CD8-positive, alpha-beta memory T cell (primary cell): ENCODE data around the gene EVA1B. TPM values are rescaled to one million over a fixed set of nuclear protein-coding genes. Genes with fewer than 3 reads are reported as not detected.

Experiments
- CTCF ChIA-PET: fragments of 350-600 bp; sonication (Branson Sonifier 250); formaldehyde crosslinking; loops from one replicate; lab custom pipeline; 2021; ENCODE audit warnings: antibody characterized with exemption; lab: Charles Lee
- POLR2A ChIA-PET: fragments of 350-600 bp; sonication (Branson Sonifier 250); formaldehyde crosslinking; loops from one replicate; lab custom pipeline; 2021; ENCODE audit warnings: antibody characterized with exemption; lab: Charles Lee
- DNase-seq, 5 donors: peaks; one replicate each; pipeline versions ENCODE4 v3.0.0 to v3.0.0-alpha.2; 2020 to 2022; ENCODE audit warnings: mixed read lengths in 1 of 5
- H3K27ac ChIP-seq: one replicate; pipeline ENCODE4 v1.7.0; 2013; ENCODE audit warnings: low read depth, mild to moderate bottlenecking, low read length, moderate library complexity
- H3K27me3 ChIP-seq: 2 replicates; pipeline ENCODE4 v1.7.0; 2013; ENCODE audit warnings: low read length, mild to moderate bottlenecking; ENCODE audit not compliant: insufficient read depth, poor library complexity, severe bottlenecking
- H3K36me3 ChIP-seq: 2 replicates; pipeline ENCODE4 v1.7.0; 2013; ENCODE audit warnings: mild to moderate bottlenecking, low read length, moderate library complexity; ENCODE audit not compliant: insufficient read depth
- H3K4me1 ChIP-seq: 2 replicates; pipeline ENCODE4 v1.7.0; 2013; ENCODE audit warnings: mild to moderate bottlenecking, low read length, moderate library complexity; ENCODE audit not compliant: insufficient read depth
- H3K4me3 ChIP-seq: 2 replicates; pipeline ENCODE4 v1.7.0; 2013; ENCODE audit warnings: mild to moderate bottlenecking, low read length
- H3K9me3 ChIP-seq: 2 replicates; pipeline ENCODE4 v1.7.0; 2013; ENCODE audit warnings: mild to moderate bottlenecking, low read length
- H3K27ac Mint-ChIP-seq, 8 donors: one replicate each; pipeline ENCODE4 v1.8.0; 2020 to 2021; ENCODE audit warnings: mixed read lengths in 8 of 8, mild to moderate bottlenecking in 6 of 8, inconsistent platforms in 3 of 8, moderate library complexity in 3 of 8
- H3K27me3 Mint-ChIP-seq, 2 donors: one replicate each; pipeline ENCODE4 v1.8.0; 2020 to 2021; ENCODE audit warnings: mixed read lengths in 2 of 2, mild to moderate bottlenecking in 1 of 2, moderate library complexity in 1 of 2
- H3K36me3 Mint-ChIP-seq, 3 donors: one replicate each; pipeline ENCODE4 v1.8.0; 2020 to 2021; ENCODE audit warnings: mixed read lengths in 3 of 3, inconsistent platforms in 1 of 3, mild to moderate bottlenecking in 1 of 3
- H3K4me1 Mint-ChIP-seq, 3 donors: one replicate each; pipeline ENCODE4 v1.8.0; 2020 to 2021; ENCODE audit warnings: mixed read lengths in 3 of 3, inconsistent platforms in 1 of 3, mild to moderate bottlenecking in 1 of 3
- H3K4me3 Mint-ChIP-seq, 7 donors: one replicate each; pipeline ENCODE4 v1.8.0; 2020 to 2021; ENCODE audit warnings: mixed read lengths in 7 of 7, mild to moderate bottlenecking in 6 of 7, moderate library complexity in 4 of 7, inconsistent platforms in 2 of 7
- H3K9me3 Mint-ChIP-seq, 5 donors: one replicate each; pipeline ENCODE4 v1.8.0; 2020 to 2022; ENCODE audit warnings: mixed read lengths in 5 of 5, mild to moderate bottlenecking in 3 of 5, moderate library complexity in 2 of 5, inconsistent platforms in 1 of 5
- polyA plus RNA-seq: library from polyadenylated mRNA; unstranded; fragments of 300-500 nt; fragmentation: Illumina TruSeq; gene quantifications from one replicate; pipeline ENCODE4 v1.2.3, GENCODE V29; 2021
- total RNA-seq, 2 experiments: library from RNA; stranded (reverse); gene quantifications; one replicate each; pipeline ENCODE4 v1.2.3, GENCODE V29; 2021

EVA1B gene
- total and polyA plus RNA-seq, 3 experiments from 2014 or later, result 8.1 to 16.3 (median 13.6) TPM

GRCh38 chr1:36273024-36273423, 50.4 kb downstream of the EVA1B start:
- peaks cover 11 to 27% (median 23%) of the 10 kb centered on the region in 3 donors for H3K4me1 Mint-ChIP-seq
- H3K4me3 Mint-ChIP-seq, result no peak overlapping the region
- H3K27ac Mint-ChIP-seq, result peak overlapping the region in 3 of 8 donors; percentile 18 to 30 (median 21)
- CTCF ChIA-PET, result no interaction called here
- Histone ChIP-seq H3K4me3 (no peak overlapping the region), H3K4me1 (no peaks in the 10 kb centered on the region), H3K9me3 (no peaks in the 10 kb centered on the region), H3K36me3 (no peaks in the 10 kb centered on the region), H3K27ac (no peak overlapping the region), H3K27me3 (no peaks in the 10 kb centered on the region)
- no peak for DNase-seq
- POLR2A ChIA-PET, result no interaction called here
- peaks cover 0 to 46% (median 3%) of the 10 kb centered on the region in 3 donors for H3K36me3 Mint-ChIP-seq
- H3K27me3 Mint-ChIP-seq, result no peaks in the 10 kb centered on the region
- no peaks in the 10 kb centered on the region for H3K9me3 Mint-ChIP-seq

Other genes with a start within 250 kb of the EVA1B start
- not detected for gene TEKT2, start 239.6 kb downstream of the EVA1B start, total RNA-seq
- not detected for gene TEKT2, start 239.6 kb downstream of the EVA1B start, polyA plus RNA-seq
- gene ADPRS, start 234.8 kb downstream of the EVA1B start, total RNA-seq, result 10 to 100 TPM; 38.9 to 41.1 TPM
- gene ADPRS, start 234.8 kb downstream of the EVA1B start, polyA plus RNA-seq, result 26.1 TPM
- gene COL8A2, start 198.4 kb downstream of the EVA1B start, total RNA-seq, result under 1 TPM; 0.07 to 0.18 TPM
- gene COL8A2, start 198.4 kb downstream of the EVA1B start, polyA plus RNA-seq, result not detected
- 10 to 100 TPM; 61.7 to 63.1 TPM for gene TRAPPC3, start 174.2 kb downstream of the EVA1B start, total RNA-seq
- 117 TPM for gene TRAPPC3, start 174.2 kb downstream of the EVA1B start, polyA plus RNA-seq
- gene MAP7D1, start 167.5 kb downstream of the EVA1B start, total RNA-seq, result 100 to 1,000 TPM; 183 to 185 TPM
- gene MAP7D1, start 167.5 kb downstream of the EVA1B start, polyA plus RNA-seq, result 55.4 TPM
- 100 to 1,000 TPM; 167 to 168 TPM for gene THRAP3, start 99.2 kb downstream of the EVA1B start, total RNA-seq
- gene THRAP3, start 99.2 kb downstream of the EVA1B start, polyA plus RNA-seq, result 100 TPM
- gene SH3D21, start 17.3 kb downstream of the EVA1B start, total RNA-seq, result 1 to 10 TPM; 2.5 to 2.6 TPM
- not detected for gene SH3D21, start 17.3 kb downstream of the EVA1B start, polyA plus RNA-seq
- 10 to 100 TPM; 52.9 to 56.8 TPM for gene STK40, start 62.3 kb upstream of the EVA1B start, total RNA-seq
- gene STK40, start 62.3 kb upstream of the EVA1B start, polyA plus RNA-seq, result 53.7 TPM
- gene LSM10, start 74.3 kb upstream of the EVA1B start, total RNA-seq, result 10 to 100 TPM; 75.3 to 81.4 TPM
- 146 TPM for gene LSM10, start 74.3 kb upstream of the EVA1B start, polyA plus RNA-seq
- gene OSCP1, start 126.8 kb upstream of the EVA1B start, total RNA-seq, result 1 to 10 TPM; 2.0 to 2.7 TPM
- gene OSCP1, start 126.8 kb upstream of the EVA1B start, polyA plus RNA-seq, result not detected
- 100 to 1,000 TPM; 134 to 143 TPM for gene MRPS15, start 140.7 kb upstream of the EVA1B start, total RNA-seq
- gene MRPS15, start 140.7 kb upstream of the EVA1B start, polyA plus RNA-seq, result 76.5 TPM
- under 1 TPM; 0.11 to 0.40 TPM for gene CSF3R, start 159.3 kb upstream of the EVA1B start, total RNA-seq
- not detected for gene CSF3R, start 159.3 kb upstream of the EVA1B start, polyA plus RNA-seq